NT2/D1 (cell line): ENCODE data around the gene PTPRN2.

Experiments used
- YY1 ChIP-seq: IDR thresholded peaks from 2 replicates; pipeline ENCODE4 v1.6.1; 2011; ENCODE audit not compliant: insufficient read length, insufficient read depth
- ZNF274 ChIP-seq: IDR thresholded peaks from 2 replicates; pipeline ENCODE4 v1.6.1; 2011; ENCODE audit warnings: mild to moderate bottlenecking, low read depth, low read length

DNA sequence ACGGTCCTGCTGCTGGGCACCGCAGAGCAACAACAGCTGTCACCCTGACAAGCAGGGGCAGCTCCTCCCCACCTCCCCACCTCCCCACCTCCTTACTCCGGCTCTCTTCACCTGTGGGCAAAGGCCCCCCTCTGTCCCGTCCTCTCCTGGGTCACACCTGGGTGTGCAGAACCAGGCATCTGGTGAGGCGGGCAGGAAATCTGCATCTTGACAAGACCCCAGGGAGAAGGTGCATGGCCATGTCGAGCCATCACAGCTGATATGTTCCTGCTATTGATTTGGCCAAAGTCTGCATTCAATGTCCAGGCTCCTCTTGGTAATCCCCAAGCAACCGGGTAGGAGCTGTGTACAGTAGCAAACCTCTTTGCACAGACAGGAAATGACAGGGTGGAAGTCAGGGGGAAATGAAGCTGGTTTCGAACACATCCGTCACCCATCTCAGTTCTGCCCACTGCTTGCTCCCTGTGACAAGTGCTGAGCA is 696.7 kb downstream of the PTPRN2 start:
- TF ChIP-seq ZNF274 (no peak), YY1 (no peak)
